ENCODE data around the gene SCGB1D2.

SCGB1D2 gene

GRCh38 chr11:62264004-62264403 is 22.0 kb downstream of the SCGB1D2 start:
- DNase-seq: no peak

- no peak for DNase-seq
These were observed 24.5 kb downstream of the SCGB1D2 start for GRCh38 chr11:62266558-62266957.

- no peak for DNase-seq
These were observed 25.0 kb downstream of the SCGB1D2 start for GRCh38 chr11:62267050-62267449.

- DNase-seq: no peak
These were observed 25.5 kb downstream of the SCGB1D2 start for GRCh38 chr11:62267576-62267975.

- DNase-seq: no peak
These were observed 27.7 kb downstream of the SCGB1D2 start, which contains the start of gene SCGB2A2 for GRCh38 chr11:62269654-62270278. SCGB2A2 (plus strand) TSS chr11:62270158; CDS start chr11:62270217, 59 bp downstream.

- DNase-seq: no peak
These were observed 31.2 kb downstream of the SCGB1D2 start for GRCh38 chr11:62273284-62273683.

- DNase-seq: peak; percentile 11
These were observed 31.8 kb downstream of the SCGB1D2 start for GRCh38 chr11:62273789-62274275.

- no peak for DNase-seq
These were observed 38.4 kb downstream of the SCGB1D2 start for GRCh38 chr11:62280452-62280851.

Measured in DMS153 (cell line).